IPS-18c (cell line): ENCODE measurements around the gene RCAN1.
"Not testable (repeated sequence)": the region's sequence is repeated elsewhere in the genome, so short reads cannot be mapped to it uniquely, and the experiment has no call there.

Experiments
- H3K4me3 ChIP-seq: 2 replicates; pipeline ENCODE4 v1.7.0; 2013; ENCODE audit warnings: low read depth, mild to moderate bottlenecking, low read length, moderate library complexity; ENCODE audit not compliant: insufficient read depth
- H3K9me3 ChIP-seq: one replicate; pipeline ENCODE4 v1.6.1; 2013; ENCODE audit warnings: mild to moderate bottlenecking, low read length, moderate library complexity; ENCODE audit not compliant: control insufficient read depth, insufficient read depth

The RCAN1 gene

DNA sequence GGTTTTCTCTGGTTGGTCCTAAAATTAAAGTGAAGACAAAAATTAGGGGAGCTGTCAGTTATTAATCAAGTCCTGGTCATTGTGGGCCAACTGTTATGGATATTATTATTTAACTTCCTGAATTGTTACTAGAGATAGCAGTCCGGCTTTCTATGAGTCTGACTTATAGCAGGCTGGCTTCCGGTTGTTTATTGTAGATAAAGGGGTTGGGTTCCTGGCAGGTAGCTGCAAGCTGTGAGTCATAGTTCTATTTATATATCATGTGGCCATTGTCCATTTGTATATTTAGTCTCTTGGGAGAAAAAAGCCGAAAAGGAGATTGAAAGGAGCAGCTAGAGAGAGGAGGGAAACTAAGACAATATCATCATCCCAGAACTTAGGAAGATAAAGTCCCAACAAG lies 131.5 kb downstream of the RCAN1 start:
- H3K9me3 ChIP-seq, H3K4me3 ChIP-seq: not testable (repeated sequence)

- H3K4me3 ChIP-seq, H3K9me3 ChIP-seq: not testable (repeated sequence)
These were observed 147.6 kb downstream of the RCAN1 start for GRCh38 chr21:34467333-34467732.
